HepG2 (cell line): ENCODE measurements around the gene SMTNL1. TPM values are rescaled to one million over a fixed set of nuclear protein-coding genes. Genes with fewer than 3 reads are reported as not detected.
A peak's percentile ranks its signal among the peaks of the same experiment; 100 is the strongest.

Source experiments
- AHR ChIP-seq: IDR thresholded peaks from 2 replicates; pipeline ENCODE4 v1.6.1; 2018; ENCODE audit warnings: missing genetic modification reagents, missing compliant biosample characterization
- CBX5 ChIP-seq: sonication (generic); formaldehyde crosslinking; IDR thresholded peaks from 2 replicates; pipeline ENCODE4 v1.4.0; 2020; ENCODE audit warnings: missing genetic modification reagents, borderline replicate concordance
- DNMT1 ChIP-seq: sonication (generic); formaldehyde crosslinking; IDR thresholded peaks from 2 replicates; pipeline ENCODE4 v1.5.1; 2020; ENCODE audit warnings: mild to moderate bottlenecking, missing genetic modification reagents
- FOXA3 ChIP-seq: IDR thresholded peaks from 2 replicates; pipeline ENCODE4 v1.6.1; 2016; ENCODE audit warnings: missing genetic modification reagents, missing compliant biosample characterization
- HMGA1 ChIP-seq: sonication (generic); formaldehyde crosslinking; conservative IDR thresholded peaks from 2 replicates; pipeline ENCODE4 v1.4.0; 2020; ENCODE audit warnings: missing genetic modification reagents
- KAT8 ChIP-seq: IDR thresholded peaks from 2 replicates; pipeline ENCODE4 v1.6.1; 2016; ENCODE audit warnings: missing genetic modification reagents, missing compliant biosample characterization
- MIER3 ChIP-seq: IDR thresholded peaks from 2 replicates; pipeline ENCODE4 v1.6.1; 2016; ENCODE audit warnings: missing compliant biosample characterization, borderline replicate concordance
- MZF1 ChIP-seq: sonication (generic); formaldehyde crosslinking; IDR thresholded peaks from 2 replicates; pipeline ENCODE4 v1.8.1; 2023; ENCODE audit warnings: mild to moderate bottlenecking, missing genetic modification reagents, borderline replicate concordance
- NRL ChIP-seq: sonication (generic); formaldehyde crosslinking; IDR thresholded peaks from 2 replicates; pipeline ENCODE4 v1.5.0; 2020; ENCODE audit warnings: missing genetic modification reagents, mild to moderate bottlenecking, moderate library complexity, borderline replicate concordance
- REL ChIP-seq: sonication (generic); formaldehyde crosslinking; conservative IDR thresholded peaks from 2 replicates; pipeline ENCODE4 v1.8.0; 2022; ENCODE audit warnings: mild to moderate bottlenecking, missing genetic modification reagents, moderate library complexity
- SMAD3 ChIP-seq: sonication (generic); formaldehyde crosslinking; IDR thresholded peaks from 2 replicates; pipeline ENCODE4 v1.4.0; 2020; ENCODE audit warnings: missing genetic modification reagents
- TBL1XR1 ChIP-seq: fragments of 150-350 bp; IDR thresholded peaks from 2 replicates; pipeline ENCODE4 v1.6.1; 2014; ENCODE audit warnings: borderline replicate concordance, low read length; ENCODE audit not compliant: partially characterized antibody
- ZFP36L1 ChIP-seq: sonication (generic); formaldehyde crosslinking; IDR thresholded peaks from 2 replicates; pipeline ENCODE4 v1.8.0; 2022; ENCODE audit warnings: mild to moderate bottlenecking, missing genetic modification reagents, moderate library complexity
- ZNF180 ChIP-seq: sonication (generic); formaldehyde crosslinking; IDR thresholded peaks from 2 replicates; pipeline ENCODE4 v1.4.0; 2020; ENCODE audit warnings: low read depth, missing genetic modification reagents, borderline replicate concordance
- ZNF678 ChIP-seq: sonication (generic); formaldehyde crosslinking; IDR thresholded peaks from 2 replicates; pipeline ENCODE4 v1.4.0; 2020; ENCODE audit warnings: mild to moderate bottlenecking, missing genetic modification reagents
- ZNF768 ChIP-seq: sonication (generic); formaldehyde crosslinking; IDR thresholded peaks from 2 replicates; pipeline ENCODE4 v1.4.0; 2020; ENCODE audit warnings: missing genetic modification reagents
- polyA plus RNA-seq, 8 experiments: library from polyadenylated mRNA; depleted of rRNA in 3 of 8; stranded (reverse) in 7 of 8; unstranded in 1 of 8; fragments of >200 nt; fragmentation: Illumina TruSeq in 4 of 8; extraction: Trizol in 4 of 8; gene quantifications; 2 replicates each; pipeline versions ENCODE4 v1.2.1 to v1.2.3, GENCODE V29; 2011 to 2016; ENCODE audit warnings: low read depth in 4 of 8, missing spikeins in 1 of 8, mixed read lengths in 1 of 8; ENCODE audit not compliant: insufficient read depth in 1 of 8
- total RNA-seq, 5 experiments: library from RNA; depleted of rRNA; stranded (reverse); fragments of >200 nt; fragmentation: Illumina TruSeq; extraction: Trizol; gene quantifications; 2 replicates each; pipeline ENCODE4 v1.2.3, GENCODE V29; 2016; ENCODE audit warnings: low read depth in 1 of 5
- TF ChIP-seq, protein P1 (sequence below), 2 experiments: sonication (generic) in 1 of 2; formaldehyde crosslinking in 1 of 2; IDR thresholded peaks; 2 replicates each; pipeline versions ENCODE4 v1.4.0 to v1.6.1; 2016 to 2020; ENCODE audit warnings: borderline replicate concordance in 1 of 2, low read depth in 1 of 2, mild to moderate bottlenecking in 1 of 2, missing genetic modification reagents in 1 of 2
- TF ChIP-seq, protein P2 (sequence below): sonication (generic); formaldehyde crosslinking; IDR thresholded peaks from 2 replicates; pipeline ENCODE4 v1.9.0; 2021; ENCODE audit warnings: missing genetic modification reagents, borderline replicate concordance
- TF ChIP-seq, protein P3 (sequence below): sonication (generic); formaldehyde crosslinking; IDR thresholded peaks from 2 replicates; pipeline ENCODE4 v1.5.1; 2020; ENCODE audit warnings: missing genetic modification reagents, mild to moderate bottlenecking, borderline replicate concordance

The SMTNL1 gene
- total and polyA plus RNA-seq, 2 of the 13 experiments (the other 11 are each of a cell fraction or from before 2014, with no cell fraction given) = 0.04 TPM; not detected in 1

DNA sequence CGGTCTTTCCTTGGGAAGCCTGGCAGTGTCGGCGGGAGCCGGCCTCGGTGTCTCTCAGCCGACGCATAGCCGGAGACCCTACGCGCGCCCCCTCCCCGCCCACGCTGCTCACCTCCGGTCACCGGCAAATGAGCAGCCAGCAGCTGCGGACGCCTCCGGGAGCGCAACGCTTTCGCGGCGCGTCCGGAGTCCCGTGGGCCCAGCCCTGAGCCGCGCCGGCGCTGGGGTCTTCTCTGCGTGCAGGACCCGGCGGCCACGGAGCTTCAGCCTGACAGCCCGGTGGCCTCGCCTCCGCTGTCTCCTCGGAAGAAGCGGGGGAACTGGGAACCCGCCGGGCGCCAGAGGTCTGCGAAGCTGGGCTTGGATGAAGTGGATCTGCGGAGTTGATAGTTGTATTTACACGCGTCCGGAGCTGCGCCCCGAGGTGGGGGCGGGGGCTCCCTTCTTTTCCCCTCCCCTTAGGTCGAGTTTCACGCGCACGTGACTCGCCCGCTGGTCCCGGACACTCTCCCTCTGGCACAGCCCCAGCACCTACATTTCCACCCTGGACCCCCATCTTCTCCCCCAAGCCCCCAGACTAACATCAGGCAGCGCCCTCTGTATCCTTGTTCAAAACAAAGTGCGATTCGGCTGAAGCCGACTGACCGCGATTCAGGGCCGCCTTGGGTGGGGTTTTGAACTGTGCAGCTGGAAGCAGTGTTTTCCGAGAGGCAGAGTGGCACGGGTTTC is 21.9 kb upstream of the SMTNL1 start, which contains the start of gene SLC43A1 (continued):
- no peak for TF ChIP-seq TBL1XR1
- TF ChIP-seq, protein P1, sequence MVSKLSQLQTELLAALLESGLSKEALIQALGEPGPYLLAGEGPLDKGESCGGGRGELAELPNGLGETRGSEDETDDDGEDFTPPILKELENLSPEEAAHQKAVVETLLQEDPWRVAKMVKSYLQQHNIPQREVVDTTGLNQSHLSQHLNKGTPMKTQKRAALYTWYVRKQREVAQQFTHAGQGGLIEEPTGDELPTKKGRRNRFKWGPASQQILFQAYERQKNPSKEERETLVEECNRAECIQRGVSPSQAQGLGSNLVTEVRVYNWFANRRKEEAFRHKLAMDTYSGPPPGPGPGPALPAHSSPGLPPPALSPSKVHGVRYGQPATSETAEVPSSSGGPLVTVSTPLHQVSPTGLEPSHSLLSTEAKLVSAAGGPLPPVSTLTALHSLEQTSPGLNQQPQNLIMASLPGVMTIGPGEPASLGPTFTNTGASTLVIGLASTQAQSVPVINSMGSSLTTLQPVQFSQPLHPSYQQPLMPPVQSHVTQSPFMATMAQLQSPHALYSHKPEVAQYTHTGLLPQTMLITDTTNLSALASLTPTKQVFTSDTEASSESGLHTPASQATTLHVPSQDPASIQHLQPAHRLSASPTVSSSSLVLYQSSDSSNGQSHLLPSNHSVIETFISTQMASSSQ (IDR thresholded peaks at IDR 0.05; ENCODE audit: low read depth) = no peak
- TF ChIP-seq, protein P1 (CRISPR knock-in tag; IDR thresholded peaks at IDR 0.05; ENCODE audit: borderline replicate concordance) = peak; percentile 35; the same call in 1 of the 2 replicates
- TF ChIP-seq ZNF180 = no peak
- no peak for TF ChIP-seq HMGA1 (CRISPR knock-in tag)
- no peak for TF ChIP-seq MZF1
- peak; percentile 71 for TF ChIP-seq KAT8 (CRISPR knock-in tag)
- TF ChIP-seq NRL (CRISPR knock-in tag) = 0 out of 2 replicates have a peak, but pooled peaks have one; percentile 26
- TF ChIP-seq, protein P2, sequence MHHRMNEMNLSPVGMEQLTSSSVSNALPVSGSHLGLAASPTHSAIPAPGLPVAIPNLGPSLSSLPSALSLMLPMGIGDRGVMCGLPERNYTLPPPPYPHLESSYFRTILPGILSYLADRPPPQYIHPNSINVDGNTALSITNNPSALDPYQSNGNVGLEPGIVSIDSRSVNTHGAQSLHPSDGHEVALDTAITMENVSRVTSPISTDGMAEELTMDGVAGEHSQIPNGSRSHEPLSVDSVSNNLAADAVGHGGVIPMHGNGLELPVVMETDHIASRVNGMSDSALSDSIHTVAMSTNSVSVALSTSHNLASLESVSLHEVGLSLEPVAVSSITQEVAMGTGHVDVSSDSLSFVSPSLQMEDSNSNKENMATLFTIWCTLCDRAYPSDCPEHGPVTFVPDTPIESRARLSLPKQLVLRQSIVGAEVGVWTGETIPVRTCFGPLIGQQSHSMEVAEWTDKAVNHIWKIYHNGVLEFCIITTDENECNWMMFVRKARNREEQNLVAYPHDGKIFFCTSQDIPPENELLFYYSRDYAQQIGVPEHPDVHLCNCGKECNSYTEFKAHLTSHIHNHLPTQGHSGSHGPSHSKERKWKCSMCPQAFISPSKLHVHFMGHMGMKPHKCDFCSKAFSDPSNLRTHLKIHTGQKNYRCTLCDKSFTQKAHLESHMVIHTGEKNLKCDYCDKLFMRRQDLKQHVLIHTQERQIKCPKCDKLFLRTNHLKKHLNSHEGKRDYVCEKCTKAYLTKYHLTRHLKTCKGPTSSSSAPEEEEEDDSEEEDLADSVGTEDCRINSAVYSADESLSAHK (CRISPR knock-in tag) = no peak
- TF ChIP-seq CBX5 (CRISPR knock-in tag) = no peak; the same call in 1 of the 2 replicates
- TF ChIP-seq ZNF768 (CRISPR knock-in tag) = 0 out of 2 replicates have a peak, but pooled peaks have one; percentile 38
- TF ChIP-seq REL (CRISPR knock-in tag) = no peak
- TF ChIP-seq DNMT1 (CRISPR knock-in tag) = no peak
- peak; percentile 57; the same call in 1 of the 2 replicates for TF ChIP-seq SMAD3 (CRISPR knock-in tag)
- TF ChIP-seq, protein P3, sequence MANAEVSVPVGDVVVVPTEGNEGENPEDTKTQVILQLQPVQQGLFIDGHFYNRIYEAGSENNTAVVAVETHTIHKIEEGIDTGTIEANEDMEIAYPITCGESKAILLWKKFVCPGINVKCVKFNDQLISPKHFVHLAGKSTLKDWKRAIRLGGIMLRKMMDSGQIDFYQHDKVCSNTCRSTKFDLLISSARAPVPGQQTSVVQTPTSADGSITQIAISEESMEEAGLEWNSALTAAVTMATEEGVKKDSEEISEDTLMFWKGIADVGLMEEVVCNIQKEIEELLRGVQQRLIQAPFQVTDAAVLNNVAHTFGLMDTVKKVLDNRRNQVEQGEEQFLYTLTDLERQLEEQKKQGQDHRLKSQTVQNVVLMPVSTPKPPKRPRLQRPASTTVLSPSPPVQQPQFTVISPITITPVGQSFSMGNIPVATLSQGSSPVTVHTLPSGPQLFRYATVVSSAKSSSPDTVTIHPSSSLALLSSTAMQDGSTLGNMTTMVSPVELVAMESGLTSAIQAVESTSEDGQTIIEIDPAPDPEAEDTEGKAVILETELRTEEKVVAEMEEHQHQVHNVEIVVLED (CRISPR knock-in tag) = 0 out of 2 replicates have a peak, but pooled peaks have one; percentile 32
- no peak for TF ChIP-seq ZNF678 (CRISPR knock-in tag)
- peak; percentile 20; the same call in 1 of the 2 replicates for TF ChIP-seq MIER3 (CRISPR knock-in tag)
- peak; percentile 69; the same call in 1 of the 2 replicates for TF ChIP-seq ZFP36L1 (CRISPR knock-in tag)
- TF ChIP-seq AHR = peak; percentile 62; the same call in 1 of the 2 replicates
- peak; percentile 68 for TF ChIP-seq FOXA3 (CRISPR knock-in tag)
